HCT116 (cell line): Measurements from ENCODE around the gene RAET1E. TPM values are rescaled to one million over a fixed set of nuclear protein-coding genes. Genes with fewer than 3 reads are reported as not detected.
A peak's percentile ranks its signal among the peaks of the same experiment; 100 is the strongest.

Experiments used
- ATAC-seq: fragments of 200-7000 bp; cut with Tn5 transposase; 2 replicates; pipeline ENCODE4 v1.9.1; 2020; ENCODE audit warnings: mild to moderate bottlenecking, moderate library complexity
- BruUV-seq: library from RNA; stranded (reverse); fragments of 400-500 nt; replicated peaks from 2 replicates; lab custom pipeline; 2021; lab: Mats Ljungman, UMichigan
- CTCF ChIA-PET: fragments of 300-600 bp; sonication (Branson Sonifier 250); formaldehyde crosslinking; loops from one replicate; lab custom pipeline; 2021; ENCODE audit warnings: antibody characterized with exemption; lab: Charles Lee
- POLR2A ChIA-PET: fragments of 300-600, 350-600 bp; sonication (Branson Sonifier 250); formaldehyde crosslinking; loops from one replicate; lab custom pipeline; 2021; ENCODE audit warnings: antibody characterized with exemption; lab: Charles Lee
- RAD21 ChIA-PET, 2 experiments: fragments of 300-600 bp; sonication (Branson Sonifier 250); formaldehyde crosslinking; loops; one replicate each; lab custom pipeline; 2023; ENCODE audit warnings: low total read pairs in 2 of 2; ENCODE audit not compliant: uncharacterized antibody in 2 of 2, unreplicated experiment in 2 of 2, low non-redundant PET in 1 of 2; lab: Charles Lee
- DNase-seq: peaks from one replicate; pipeline ENCODE4 v3.0.0-alpha.2; 2010; ENCODE audit warnings: low read depth, low spot score
- H2AFZ ChIP-seq: fragments of 200-600 bp; shearing (Covaris generic), sonication (generic); 2 replicates; pipeline ENCODE4 v1.6.1; 2017; ENCODE audit warnings: low read depth, mixed run types, mixed read lengths, antibody characterized with exemption, low read length; ENCODE audit not compliant: poor library complexity, severe bottlenecking
- H3K27ac ChIP-seq: 2 replicates; pipeline ENCODE4 v1.5.1; 2012; ENCODE audit warnings: low read depth, low read length
- H3K27me3 ChIP-seq: fragments of 200-600 bp; sonication (generic); 2 replicates; pipeline ENCODE4 v1.6.1; 2016; ENCODE audit warnings: mixed run types, low read length, mixed read lengths; ENCODE audit not compliant: insufficient read depth
- H3K36me3 ChIP-seq, 2 experiments: fragments of 200-500 bp in 1 of 2; fragments of 200-600 bp in 1 of 2; sonication (Bioruptor generic) in 1 of 2; sonication (generic) in 1 of 2; 2 replicates each; pipeline versions ENCODE4 v1.5.1 to v1.6.1; 2014 to 2016; ENCODE audit warnings: low read length in 2 of 2, inconsistent platforms in 1 of 2, mixed read lengths in 1 of 2, mixed run types in 1 of 2; ENCODE audit not compliant: insufficient read depth in 2 of 2, control insufficient read depth in 1 of 2
- H3K4me1 ChIP-seq, 2 experiments: fragments of 200-600 bp in 1 of 2; sonication (generic) in 1 of 2; 2 replicates each; pipeline versions ENCODE4 v1.5.1 to v1.6.1; 2012 to 2017; ENCODE audit warnings: low read length in 2 of 2, inconsistent platforms in 1 of 2, mild to moderate bottlenecking in 1 of 2, mixed read lengths in 1 of 2, mixed run types in 1 of 2, moderate library complexity in 1 of 2; ENCODE audit not compliant: insufficient read depth in 2 of 2, control insufficient read depth in 1 of 2
- H3K4me2 ChIP-seq: fragments of 200-600 bp; sonication (generic); 2 replicates; pipeline ENCODE4 v1.6.1; 2017; ENCODE audit warnings: mixed run types, low read length, mixed read lengths
- H3K4me3 ChIP-seq, 2 experiments: fragments of 200-600 bp in 1 of 2; sonication (generic) in 1 of 2; replicated peaks in 1 of 2; 2 replicates each; pipeline ENCODE4 v1.5.1; 2011 to 2016; ENCODE audit warnings: low read length in 2 of 2, control low read depth in 1 of 2, low read depth in 1 of 2, mild to moderate bottlenecking in 1 of 2, mixed read lengths in 1 of 2, mixed run types in 1 of 2
- H3K79me2 ChIP-seq: fragments of 200-600 bp; sonication (generic); 2 replicates; pipeline ENCODE4 v1.6.1; 2017; ENCODE audit warnings: mild to moderate bottlenecking, mixed run types, low read length, moderate library complexity, mixed read lengths; ENCODE audit not compliant: insufficient read depth
- H3K9ac ChIP-seq: fragments of 200-600 bp; sonication (generic); 2 replicates; pipeline ENCODE4 v1.6.1; 2016; ENCODE audit warnings: low read length, mixed read lengths
- H3K9me2 ChIP-seq: fragments of 200-600 bp; sonication (generic), shearing (Covaris generic); 2 replicates; pipeline ENCODE4 v1.6.1; 2017; ENCODE audit warnings: mixed run types, mild to moderate bottlenecking, moderate library complexity; ENCODE audit not compliant: insufficient read depth
- H3K9me3 ChIP-seq, 2 experiments: fragments of 200-500 bp in 1 of 2; fragments of 200-600 bp in 1 of 2; sonication (Bioruptor generic) in 1 of 2; sonication (generic) in 1 of 2; 2 replicates each; pipeline ENCODE4 v1.6.1; 2014 to 2017; ENCODE audit warnings: low read length in 2 of 2, mixed read lengths in 2 of 2, inconsistent platforms in 1 of 2, low read depth in 1 of 2, mild to moderate bottlenecking in 1 of 2, mixed run types in 1 of 2, moderate library complexity in 1 of 2; ENCODE audit not compliant: control insufficient read depth in 1 of 2, insufficient read depth in 1 of 2
- H4K20me1 ChIP-seq: fragments of 200-600 bp; sonication (generic), shearing (Covaris generic); 2 replicates; pipeline ENCODE4 v1.6.1; 2017; ENCODE audit warnings: mixed run types, mild to moderate bottlenecking, moderate library complexity; ENCODE audit not compliant: insufficient read depth
- CBX3 ChIP-seq: IDR thresholded peaks from 2 replicates; pipeline ENCODE4 v1.6.1; 2012; ENCODE audit warnings: low read depth
- CTCF ChIP-seq, 3 experiments: fragments of 200-600 bp in 1 of 3; sonication (generic) in 1 of 3; IDR thresholded peaks in 2 of 3; conservative IDR thresholded peaks in 1 of 3; 2 replicates each; pipeline ENCODE4 v1.5.1; 2012 to 2017; ENCODE audit warnings: low read depth in 2 of 3, low read length in 2 of 3, antibody characterized with exemption in 1 of 3, borderline replicate concordance in 1 of 3, control low read depth in 1 of 3, mild to moderate bottlenecking in 1 of 3, mixed read lengths in 1 of 3, mixed run types in 1 of 3, moderate library complexity in 1 of 3; ENCODE audit not compliant: insufficient read depth in 1 of 3
- JUND ChIP-seq: IDR thresholded peaks from 2 replicates; pipeline ENCODE4 v1.6.1; 2012
- POLR2AphosphoS5 ChIP-seq: IDR thresholded peaks from 2 replicates; pipeline ENCODE4 v1.6.1; 2011; ENCODE audit warnings: mild to moderate bottlenecking, low read depth, low read length, moderate library complexity
- RAD21 ChIP-seq: IDR thresholded peaks from 2 replicates; pipeline ENCODE4 v1.6.1; 2012; ENCODE audit warnings: low read depth, mild to moderate bottlenecking
- ZBTB33 ChIP-seq: IDR thresholded peaks from 2 replicates; pipeline ENCODE4 v1.6.1; 2011; ENCODE audit warnings: mild to moderate bottlenecking, low read length, moderate library complexity; ENCODE audit not compliant: insufficient replicate concordance; ENCODE audit errors: extremely low read depth
- intact Hi-C: fragments of 100-400 bp; cut with micrococcal nuclease; formaldehyde crosslinking; loops from 2 replicates; pipeline ENCODE4 v1.10.0; 2022
- total RNA-seq: library from RNA; stranded (reverse); gene quantifications from one replicate; pipeline ENCODE4 v1.2.1, GENCODE V29; 2021; ENCODE audit not compliant: unreplicated experiment

The RAET1E gene
- total RNA-seq, 1 experiment from 2014 or later = 3.9 TPM

- Histone ChIP-seq H4K20me1 (no peaks in the 10 kb centered on the region), H3K27me3 (no peaks in the 10 kb centered on the region), H3K9me3 (peaks cover 5% of the 10 kb centered on the region in 2 experiments; a peak in 2 of 4 replicates), H3K9ac (no peak overlapping the region), H3K9me2 (no peaks in the 10 kb centered on the region), H3K27ac (no peak overlapping the region), H2AFZ (no peak overlapping the region), H3K4me3 (no peak overlapping the region), H3K4me2 (no peak overlapping the region), H3K36me3 (no peaks in the 10 kb centered on the region), H3K79me2 (no peaks in the 10 kb centered on the region), H3K4me1 (no peaks in the 10 kb centered on the region)
- POLR2A ChIA-PET = no interaction called here
- no TSS peak for BruUV-seq
- RAD21 ChIA-PET = no interaction called here
- TF ChIP-seq CBX3 (no peak), POLR2AphosphoS5 (no peak), JUND (no peak), CTCF (IDR thresholded peaks at IDR 0.05 in 2 of 3, conservative IDR thresholded peaks at IDR 0.05 in 1 of 3; ENCODE audit: borderline replicate concordance in 1 of 3, insufficient read depth in 1 of 3, low read depth in 2 of 3, low read length in 2 of 3) (0 out of 6 replicates have a peak, but pooled peaks of 2 of the 3 experiments have one; percentile 1 to 9), RAD21 (0 out of 2 replicates have a peak, but pooled peaks have one; percentile 12), ZBTB33 (no peak)
- ATAC-seq (peak; percentile 30; the same call in 1 of the 2 replicates), DNase-seq (no peak)
- CTCF ChIA-PET = interaction anchor here (0.8 to 1.5 kb wide), 6 partner anchors 9 to 69 kb away, joined by 3 to 6 read pairs (median 3); no protein-coding TSS in a partner anchor
- intact Hi-C loops = no loop called here
Observed at GRCh38 chr6:149903938-149904611, 6.2 kb upstream of the RAET1E start.
